ENCODE results near the gene IRAK2.

IRAK2 gene

DNA sequence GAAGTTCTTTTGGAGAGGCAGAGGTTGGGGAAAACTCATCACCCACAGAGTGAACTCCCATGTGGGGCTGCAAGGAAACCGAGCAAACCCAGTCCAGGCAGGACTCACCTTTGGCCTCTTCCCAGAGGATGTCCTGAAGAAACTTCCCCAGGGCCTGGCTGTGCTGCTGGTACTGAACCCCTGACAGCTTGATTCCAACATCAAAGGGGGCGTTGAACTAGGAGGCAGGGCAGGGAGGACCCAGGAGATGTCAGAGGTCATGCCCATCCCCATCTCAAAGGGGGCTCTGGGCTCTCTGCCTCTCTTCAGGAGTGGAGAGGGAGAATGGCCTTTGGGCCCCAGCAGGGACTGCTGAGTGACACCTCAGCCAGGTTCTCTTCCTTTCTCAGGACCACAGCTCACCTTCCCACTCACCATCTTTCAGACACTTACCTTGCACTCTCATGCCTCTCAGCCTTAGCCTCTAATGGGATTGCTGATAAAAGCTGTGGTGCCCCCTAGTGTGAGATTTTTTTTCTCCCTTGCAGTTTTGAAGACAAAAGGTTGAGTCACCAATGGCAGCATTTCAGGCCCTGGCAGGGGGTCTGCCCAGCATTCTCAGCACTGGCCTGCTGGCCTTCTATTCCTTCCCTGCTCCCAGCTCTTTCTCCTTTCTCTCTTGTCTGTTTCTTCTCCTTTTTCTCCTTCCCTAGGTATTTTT is 122.0 kb downstream of the IRAK2 start:
- no peak for DNase-seq

DNA sequence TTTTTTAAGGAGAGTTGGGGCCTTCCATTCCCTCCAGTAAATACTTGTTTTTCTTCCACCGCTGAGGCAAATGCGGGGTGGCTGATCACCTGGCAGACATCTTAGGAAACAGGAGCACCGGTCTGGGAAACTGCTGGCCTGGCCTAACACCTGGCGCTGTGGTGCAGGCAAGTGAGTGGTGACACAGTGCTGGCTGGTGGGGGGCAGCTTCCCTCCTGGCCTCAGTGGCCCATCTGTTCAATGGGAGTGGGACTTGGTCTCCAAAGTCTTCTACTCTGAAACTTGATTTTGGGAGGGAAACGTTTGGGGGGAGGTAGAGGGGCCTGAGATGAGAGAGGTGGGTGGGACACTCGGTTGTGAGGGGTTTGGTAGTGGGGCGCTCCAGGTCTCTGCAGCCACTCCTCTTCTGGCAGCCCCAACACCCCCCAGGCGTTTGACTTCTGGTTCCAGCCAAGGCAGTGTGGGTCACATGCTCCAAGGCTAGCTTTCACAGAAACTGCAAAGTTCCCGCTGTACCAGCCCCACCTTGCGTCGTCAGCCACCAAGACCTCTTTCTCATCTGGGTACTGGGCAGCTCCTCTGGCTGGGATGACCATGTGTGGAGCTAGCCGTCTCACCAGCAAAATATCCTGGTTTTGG is 123.3 kb downstream of the IRAK2 start:
- no peak for DNase-seq

DNA sequence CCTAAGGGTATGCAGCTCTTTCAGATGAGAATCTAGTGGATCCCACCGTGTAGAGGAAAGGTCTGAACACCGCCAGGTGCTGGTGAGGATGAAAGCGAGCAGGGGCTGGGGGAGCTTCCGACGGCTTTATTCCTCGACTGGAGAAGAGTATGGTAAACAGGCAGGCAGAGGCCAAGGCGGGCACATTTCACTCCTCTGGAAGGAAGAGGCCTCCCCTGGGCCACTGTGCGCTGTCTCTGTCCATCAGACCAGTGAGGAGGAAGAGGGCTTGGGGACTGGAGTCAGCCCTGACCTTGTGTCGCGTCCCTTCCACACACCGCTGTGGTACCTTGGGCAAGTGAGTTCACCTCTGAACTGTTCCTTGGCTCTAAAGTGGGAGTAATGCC is 123.8 kb downstream of the IRAK2 start:
- DNase-seq, result no peak

DNA sequence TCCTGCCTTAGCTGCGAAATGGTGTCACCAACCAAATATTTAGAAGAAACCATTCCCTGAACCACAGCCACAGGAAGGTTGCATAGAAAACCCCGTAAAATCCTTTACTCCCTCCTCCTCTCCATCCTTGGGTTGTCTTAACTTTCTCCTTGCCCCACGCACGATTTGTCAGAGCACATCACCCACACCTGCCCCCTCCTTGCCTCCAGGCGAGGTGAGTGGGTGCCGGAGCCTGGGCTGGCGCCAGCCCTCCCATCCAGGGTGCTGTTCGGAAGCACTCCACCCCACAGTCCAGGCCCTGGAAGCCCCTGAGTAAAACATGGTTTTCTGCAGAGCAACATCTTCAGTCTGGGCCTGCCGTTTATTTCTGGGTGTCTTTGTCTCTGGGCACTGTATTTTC is 124.4 kb downstream of the IRAK2 start:
- DNase-seq, result no peak

DNA sequence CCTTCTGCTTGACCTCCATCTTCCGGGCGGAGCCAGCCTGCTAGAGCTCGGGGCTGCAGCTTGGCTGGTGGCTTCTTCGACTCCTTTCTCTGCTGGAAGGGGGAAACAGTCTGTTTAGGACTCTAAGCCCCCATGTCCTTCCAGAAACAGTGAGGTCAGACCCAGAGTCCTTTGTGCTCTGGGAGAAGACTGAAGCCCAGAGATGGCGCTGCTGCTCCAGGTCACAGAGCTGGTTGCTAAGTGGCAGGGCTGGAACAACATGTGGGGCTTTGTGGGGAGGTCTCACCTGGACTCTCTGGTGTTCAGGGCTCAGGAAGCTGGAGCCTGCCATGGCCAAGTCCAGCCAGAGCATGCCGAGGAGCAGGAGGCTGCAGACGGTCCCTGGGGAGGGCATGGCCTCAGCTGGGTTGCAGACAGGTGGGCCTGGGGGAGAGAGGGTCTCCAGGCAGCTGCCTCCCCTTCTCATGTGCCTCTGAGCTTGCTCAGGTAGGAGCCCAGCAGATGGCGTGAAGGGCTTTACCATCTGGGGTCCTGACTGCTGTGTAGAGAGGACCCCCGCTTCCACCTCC is 125.2 kb downstream of the IRAK2 start:
- DNase-seq, result no peak

DNA sequence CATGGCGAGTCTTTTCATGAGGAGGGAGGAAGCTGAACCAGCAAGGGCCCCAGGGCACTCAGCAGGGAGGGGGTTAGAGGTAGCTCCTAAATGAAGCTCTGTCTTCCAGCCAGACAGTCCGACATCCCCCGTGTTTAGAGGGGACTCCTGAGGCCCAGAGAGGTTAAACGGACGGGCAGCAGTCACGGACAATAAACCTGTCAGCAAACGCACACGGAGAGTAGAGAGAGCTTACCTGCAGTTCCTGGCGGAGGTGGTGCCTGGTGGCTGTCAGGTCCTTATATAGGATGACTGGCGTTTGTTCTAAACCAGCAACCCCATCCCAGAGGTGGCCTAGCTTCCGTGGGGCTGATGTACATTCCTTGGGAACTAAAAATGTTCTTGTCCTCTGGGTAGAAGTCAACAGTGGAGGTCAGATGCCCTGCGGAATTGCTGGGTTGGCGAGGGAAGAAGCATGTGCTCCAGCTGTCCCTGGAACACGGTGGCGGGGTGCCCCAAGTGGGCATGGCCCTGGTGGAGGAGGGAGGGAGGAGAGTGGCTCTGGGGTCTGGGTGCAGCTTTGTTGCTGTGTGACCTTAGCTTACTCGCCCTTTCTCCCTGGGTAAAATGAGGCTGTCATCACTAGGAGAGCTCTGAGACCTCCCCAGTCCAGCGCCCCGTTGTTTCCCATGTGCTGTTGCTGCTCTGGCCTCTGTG is 125.9 kb downstream of the IRAK2 start:
- DNase-seq, result no peak

DNA sequence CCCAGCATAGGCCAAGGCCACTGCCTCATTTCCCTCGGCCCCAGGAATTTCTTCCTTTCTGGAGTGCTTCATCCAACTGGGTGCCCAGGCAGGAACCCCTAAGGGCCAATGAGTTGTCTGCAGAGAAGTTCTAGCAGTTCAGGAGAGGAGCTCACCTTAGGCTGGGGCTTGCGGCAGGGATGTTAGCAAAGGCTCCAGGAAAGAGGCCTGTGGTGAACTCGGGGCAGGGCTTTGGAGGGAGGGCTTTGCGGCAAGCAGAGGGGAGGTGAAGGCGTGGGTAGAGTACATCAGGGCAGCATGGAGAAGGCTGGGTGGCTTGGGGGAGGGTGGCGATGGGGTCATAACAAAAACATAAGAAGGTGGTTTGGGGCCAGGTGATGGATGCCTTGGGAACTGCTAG is 126.9 kb downstream of the IRAK2 start:
- no peak for DNase-seq

DNA sequence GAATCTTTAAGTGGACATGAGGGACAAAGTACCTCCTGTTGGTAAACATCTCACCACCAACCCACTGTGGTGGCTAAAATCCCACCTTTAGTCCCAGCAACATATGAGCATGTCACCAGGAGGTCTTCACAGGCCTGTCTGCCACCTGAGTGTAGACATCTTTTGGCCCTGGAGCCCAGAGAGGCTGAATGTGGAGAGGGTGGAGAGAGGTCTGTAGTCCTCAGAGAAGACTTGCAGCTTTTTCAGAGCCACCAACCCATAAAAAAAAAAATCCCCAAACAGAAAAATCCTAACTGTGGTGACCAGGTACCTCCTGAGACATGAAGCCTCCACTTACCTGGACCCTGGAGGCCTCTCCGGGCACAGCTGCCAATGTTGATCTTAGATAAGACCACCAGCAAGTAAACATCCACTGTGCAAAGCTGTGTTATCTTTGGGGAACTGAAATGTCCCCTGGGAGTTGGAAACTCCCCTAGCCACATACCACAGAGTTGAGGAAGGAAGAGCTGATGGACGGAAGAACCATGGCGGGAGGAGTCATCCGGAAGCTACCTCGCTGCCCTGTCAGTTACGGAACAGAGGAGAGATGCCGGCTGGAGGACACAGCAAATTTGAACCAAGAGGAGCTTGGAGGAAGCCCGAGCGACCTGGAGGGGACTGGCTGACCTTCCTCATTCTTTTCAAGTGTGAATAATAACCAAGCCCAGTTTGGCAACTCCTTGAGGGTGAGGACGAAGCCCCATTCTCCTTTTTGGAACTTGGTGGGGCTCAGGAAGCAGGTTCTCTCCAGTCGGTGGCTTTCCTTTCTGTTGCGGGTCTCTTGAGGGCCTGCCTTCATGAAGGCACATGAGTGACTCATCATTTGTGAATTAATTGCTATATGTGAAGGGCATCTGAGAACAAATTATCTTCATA is 128.0 kb downstream of the IRAK2 start, which contains the start of gene GHRL:
TSS of gene GHRL (minus strand) at position 443 of the 915 bp plus-strand sequence. CDS start 2,767 bp downstream, outside the sequence.
- no peak for DNase-seq

Measured in NCI-H2227 treated with DMSO at 0.1 percent for 48 hours (cell line).